Lung (tissue), 12 donors: ENCODE results near the gene GNA15. TPM values are rescaled to one million over a fixed set of nuclear protein-coding genes. Genes with fewer than 3 reads are reported as not detected.

Source experiments
- ATAC-seq: fragments of 200-7000 bp; cut with Tn5 transposase; one replicate; pipeline ENCODE4 v1.9.1; 2020; ENCODE audit warnings: moderate number of reproducible peaks; ENCODE audit not compliant: insufficient read depth, low FRiP score
- DNase-seq, 3 donors: peaks; one replicate each; pipeline ENCODE4 v3.0.0-alpha.2; 2013 to 2017
- H3K27ac ChIP-seq, 2 donors: one replicate each; pipeline ENCODE4 v1.5.1; 2013; ENCODE audit warnings: mild to moderate bottlenecking in 2 of 2, moderate library complexity in 2 of 2, control low read depth in 1 of 2, inconsistent platforms in 1 of 2, low read depth in 1 of 2, low read length in 1 of 2
- H3K27me3 ChIP-seq, 3 donors: one replicate each; pipeline ENCODE4 v1.5.1; 2013; ENCODE audit warnings: low read length in 2 of 3; ENCODE audit not compliant: control insufficient read depth in 3 of 3, insufficient read depth in 3 of 3
- H3K36me3 ChIP-seq, 4 donors: one replicate each; pipeline ENCODE4 v1.5.1; 2013; ENCODE audit warnings: low read length in 4 of 4, mild to moderate bottlenecking in 1 of 4, moderate library complexity in 1 of 4; ENCODE audit not compliant: control insufficient read depth in 4 of 4, insufficient read depth in 4 of 4
- H3K4me1 ChIP-seq, 5 donors: one replicate each; pipeline ENCODE4 v1.5.1; 2013; ENCODE audit warnings: low read length in 5 of 5, mild to moderate bottlenecking in 2 of 5, moderate library complexity in 1 of 5; ENCODE audit not compliant: control insufficient read depth in 5 of 5, insufficient read depth in 5 of 5
- H3K4me3 ChIP-seq: one replicate; pipeline ENCODE4 v1.5.1; 2013; ENCODE audit warnings: mild to moderate bottlenecking, control low read depth, moderate library complexity
- H3K9ac ChIP-seq, 2 donors: one replicate each; pipeline ENCODE4 v1.5.1; 2013; ENCODE audit warnings: low read length in 2 of 2, control low read depth in 1 of 2; ENCODE audit not compliant: insufficient read depth in 1 of 2
- H3K9me3 ChIP-seq, 4 donors: one replicate each; pipeline ENCODE4 v1.5.1; 2013; ENCODE audit warnings: low read length in 3 of 4, mild to moderate bottlenecking in 1 of 4, moderate library complexity in 1 of 4; ENCODE audit not compliant: control insufficient read depth in 4 of 4, insufficient read depth in 3 of 4
- CTCF ChIP-seq: IDR thresholded peaks from 2 replicates; pipeline ENCODE4 v1.5.1; 2012; ENCODE audit warnings: mild to moderate bottlenecking; ENCODE audit errors: control extremely low read depth, extremely low read depth
- WGBS, 2 donors: extraction: QIAGEN DNeasy Blood & Tissue Kit; methylation state at CpG; one replicate each; pipeline ENCODE4 v1.1.7; 2013; 5-methylcytosine and 5-hydroxymethylcytosine counted together
- polyA plus RNA-seq, 2 donors: library from polyadenylated mRNA; stranded (reverse); fragments of 200-250 nt; gene quantifications; one replicate each; pipeline ENCODE4 v1.2.1, GENCODE V29; 2013
- total RNA-seq, 2 donors: library from RNA; depleted of rRNA in 1 of 2; stranded (reverse); fragments of >200 nt in 1 of 2; gene quantifications; one replicate each; pipeline ENCODE4 v1.2.1, GENCODE V29; 2014 to 2021
- donor health status: control.
- donor health status: control.
- donor health status: Bipolar disorder and iron deficiency.
- donor health status: healthy.
- donor health status: DM: yes; HTN: yes; CAD: no.

GNA15 gene
- total and polyA plus RNA-seq, 4 donors = 18.6 to 65.4 (median 28.7) TPM

GRCh38 chr19:3206216-3206953, 70.6 kb downstream of the GNA15 start:
- no peak for ATAC-seq
- no peak for DNase-seq
- no peak overlapping the region for H3K9ac ChIP-seq
- H3K27me3 ChIP-seq = no peaks in the 10 kb centered on the region
- no peaks in the 10 kb centered on the region for H3K4me1 ChIP-seq
- no peak for TF ChIP-seq CTCF
- no peaks in the 10 kb centered on the region for H3K9me3 ChIP-seq
- peaks cover 0 to 59% (median 3%) of the 10 kb centered on the region in 4 donors for H3K36me3 ChIP-seq
- 96 to 98% methylated on average over 28 of the region's 28 CpGs for WGBS, 2 donors
- H3K27ac ChIP-seq = no peak overlapping the region
- H3K4me3 ChIP-seq = no peak overlapping the region

- H3K4me3 ChIP-seq = no peak overlapping the region
- H3K36me3 ChIP-seq = peaks cover 0 to 51% (median 3%) of the 10 kb centered on the region in 4 donors
- ATAC-seq = no peak
- no peak overlapping the region for H3K27ac ChIP-seq
- H3K4me1 ChIP-seq = no peaks in the 10 kb centered on the region
- no peak for TF ChIP-seq CTCF
- no peak overlapping the region for H3K9ac ChIP-seq
- H3K27me3 ChIP-seq = no peaks in the 10 kb centered on the region
- no peaks in the 10 kb centered on the region for H3K9me3 ChIP-seq
- DNase-seq = no peak
- WGBS, 2 donors = 91 to 95% methylated on average over 42 to 43 of the region's 43 CpGs
Observed at GRCh38 chr19:3207461-3208242, 71.8 kb downstream of the GNA15 start.

DNA sequence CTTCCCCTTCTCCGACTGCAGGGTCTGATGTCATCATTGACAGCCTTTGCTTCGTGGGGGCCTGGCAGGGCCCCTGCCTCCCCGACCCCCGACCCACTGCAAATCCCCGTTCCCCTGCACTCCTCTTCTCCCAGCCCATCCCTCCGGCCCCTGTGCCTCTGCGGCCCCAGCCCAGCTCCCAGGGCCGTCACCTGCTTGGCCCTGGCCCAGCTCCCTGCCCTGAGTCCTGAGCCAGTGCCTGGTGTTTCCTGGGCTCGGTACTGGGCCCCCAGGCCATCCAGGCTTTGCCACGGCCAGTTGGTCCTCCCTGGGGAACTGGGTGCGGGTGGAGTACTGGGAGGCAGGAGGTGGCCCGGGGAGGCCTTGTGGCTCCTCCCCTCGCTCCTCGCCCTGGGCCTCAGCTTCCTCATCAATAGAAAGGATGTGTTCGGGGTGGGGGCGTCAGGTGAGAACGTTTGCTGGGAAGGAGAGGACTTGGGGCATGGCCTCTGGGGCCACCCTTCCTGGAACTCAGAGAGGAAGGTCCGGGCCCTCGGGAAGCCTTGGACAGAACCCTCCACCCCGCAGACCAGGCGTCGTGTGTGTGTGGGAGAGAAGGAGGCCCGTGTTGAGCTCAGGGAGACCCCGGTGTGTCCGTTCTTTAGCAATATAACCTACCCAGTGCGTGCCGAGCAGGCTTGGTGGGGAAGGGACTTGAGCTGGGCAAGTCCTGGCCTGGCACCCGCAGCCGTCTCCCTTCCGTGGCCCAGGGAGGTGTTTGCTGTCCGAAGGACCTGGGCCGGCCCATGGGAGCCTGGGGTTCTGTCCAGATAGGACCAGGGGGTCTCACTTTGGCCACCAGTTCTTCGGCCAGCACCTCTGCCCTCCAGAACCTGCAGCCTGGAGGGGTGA, 72.7 kb downstream of the GNA15 start:
- peaks cover 0 to 50% (median 3%) of the 10 kb centered on the region in 4 donors for H3K36me3 ChIP-seq
- no peak overlapping the region for H3K4me3 ChIP-seq
- 90 to 92% methylated on average over 33 of the region's 33 CpGs for WGBS, 2 donors
- H3K27ac ChIP-seq = no peak overlapping the region
- ATAC-seq (no peak), DNase-seq (no peak)
- no peaks in the 10 kb centered on the region for H3K4me1 ChIP-seq
- TF ChIP-seq CTCF = no peak
- H3K9ac ChIP-seq = no peak overlapping the region
- H3K27me3 ChIP-seq = no peaks in the 10 kb centered on the region
- no peaks in the 10 kb centered on the region for H3K9me3 ChIP-seq
